NCI-H1417 (cell line): ENCODE data around the gene PHC1.

Source experiments
- DNase-seq, 3 experiments: peaks; one replicate each; lab custom pipeline; 2025; lab: John Stamatoyannopoulos, UW

Gene PHC1

GRCh38 chr12:8950221-8950527, 35.9 kb downstream of the PHC1 start:
- DNase-seq, result no peak

GRCh38 chr12:8950702-8951478, 36.6 kb downstream of the PHC1 start:
- no peak for DNase-seq

DNA sequence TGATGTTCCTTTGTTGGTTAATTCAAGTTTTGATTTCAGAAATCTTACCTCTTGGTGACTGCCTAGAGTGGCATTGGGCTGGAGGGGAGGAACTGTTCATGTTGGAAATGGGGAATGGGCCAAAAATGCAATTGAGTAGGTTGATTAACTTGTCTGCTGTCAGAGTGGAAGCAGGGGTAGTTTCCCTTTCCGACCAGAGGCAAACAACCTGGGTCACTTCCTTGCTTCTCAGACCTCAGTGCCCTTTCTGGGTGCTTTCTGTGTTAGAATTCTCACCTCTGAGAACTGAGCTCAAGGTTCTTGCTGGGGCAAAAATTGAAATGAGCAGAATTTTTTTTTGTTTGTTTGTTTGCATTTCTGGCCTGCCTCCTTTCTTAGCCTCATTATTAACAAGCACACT, 37.4 kb downstream of the PHC1 start:
- no peak for DNase-seq

DNA sequence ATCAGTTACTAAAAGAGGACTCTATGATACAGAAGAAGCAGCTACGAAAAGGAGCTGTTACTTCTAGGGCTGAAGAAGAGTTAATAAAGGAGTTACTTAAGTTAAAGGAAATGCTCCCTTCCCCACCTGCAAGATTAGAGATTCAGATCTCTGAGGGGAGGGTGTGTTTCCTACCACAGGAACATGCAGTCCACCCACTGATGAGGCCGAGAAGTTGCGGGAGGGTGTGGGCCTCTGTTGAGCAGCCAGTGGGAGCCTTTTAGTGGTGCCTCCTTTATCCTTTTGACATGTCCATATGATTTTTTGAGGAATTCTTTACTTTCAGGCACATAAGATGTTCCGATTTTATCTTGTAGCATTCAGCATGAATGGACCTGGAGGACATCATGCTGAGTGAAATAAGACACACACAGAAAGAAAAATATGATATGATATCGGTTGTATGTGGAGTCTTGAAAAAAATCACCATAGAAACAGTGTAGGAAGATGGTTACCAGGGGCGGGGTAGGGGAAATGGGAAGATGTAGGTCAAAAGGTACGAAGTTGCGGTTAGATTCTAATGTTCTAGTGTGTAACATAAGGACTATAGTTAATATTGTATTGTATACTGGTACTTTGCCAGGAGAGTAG, 39.6 kb downstream of the PHC1 start:
- DNase-seq, result no peak

DNA sequence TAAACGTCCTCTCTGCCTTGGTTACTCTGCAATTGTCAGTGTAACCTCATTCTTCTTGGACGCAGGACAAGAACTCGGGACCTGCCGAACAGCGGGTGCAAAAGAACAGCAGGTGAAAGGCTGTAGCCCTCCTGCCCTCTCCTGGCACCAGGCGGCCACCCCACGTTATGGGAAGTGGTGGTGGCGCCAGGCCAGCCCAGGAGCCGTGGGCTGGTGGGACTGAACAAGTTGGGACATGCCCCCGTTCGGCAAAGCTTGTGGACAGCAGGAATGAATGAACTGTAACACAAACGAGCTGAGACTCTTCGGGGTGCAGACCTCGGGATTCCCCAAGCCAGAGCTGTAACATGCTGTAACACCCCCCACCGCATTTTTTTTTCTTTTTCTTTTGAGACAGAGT, 41.8 kb downstream of the PHC1 start:
- DNase-seq, result no peak

DNA sequence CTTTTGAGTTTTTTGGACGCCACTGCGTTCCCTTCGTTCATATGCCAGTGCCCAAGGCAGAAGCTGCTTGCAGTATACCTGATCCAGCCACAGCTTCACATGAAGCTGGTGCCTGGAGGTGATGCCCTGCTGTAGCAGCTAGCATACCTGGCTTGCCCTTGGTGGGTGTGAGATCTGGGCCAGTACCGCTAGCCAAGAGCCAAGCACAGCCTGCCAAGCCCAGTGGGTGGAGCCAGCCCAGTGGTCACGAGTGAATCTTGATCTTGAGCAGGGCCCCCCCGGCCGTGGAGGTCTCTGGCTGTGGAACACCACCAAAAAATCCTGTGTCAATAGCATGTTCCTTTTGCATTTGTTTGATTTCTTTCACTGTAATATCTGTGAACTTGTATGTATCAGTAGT, 42.5 kb downstream of the PHC1 start:
- DNase-seq, result no peak

GRCh38 chr12:8957561-8957960, 43.3 kb downstream of the PHC1 start:
- DNase-seq, result no peak

GRCh38 chr12:8958066-8958465, 43.8 kb downstream of the PHC1 start:
- DNase-seq, result no peak

DNA sequence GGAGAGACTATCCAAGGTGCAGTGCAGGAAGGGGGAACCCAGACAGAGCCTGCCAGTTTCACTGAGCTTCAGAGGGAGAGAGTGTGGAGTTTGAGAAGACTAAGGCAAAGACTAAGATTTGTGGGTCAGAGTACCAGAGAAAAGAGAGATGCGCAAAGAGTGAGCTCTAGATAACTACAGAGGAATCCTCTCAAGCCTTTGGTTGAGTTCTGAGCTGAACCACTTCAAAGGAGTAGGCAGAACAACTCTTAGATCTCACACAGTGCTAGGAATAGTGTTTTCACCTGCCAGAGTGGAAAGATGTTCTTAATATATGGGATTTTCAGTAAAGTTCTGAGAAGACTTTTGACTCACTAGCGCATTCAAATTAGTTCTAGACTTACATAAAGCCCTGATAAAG, 45.9 kb downstream of the PHC1 start:
- DNase-seq, result no peak

GRCh38 chr12:8968761-8969160, 54.5 kb downstream of the PHC1 start:
- DNase-seq, result no peak

- no peak for DNase-seq
Observed at GRCh38 chr12:8969861-8970411, 55.6 kb downstream of the PHC1 start.

DNA sequence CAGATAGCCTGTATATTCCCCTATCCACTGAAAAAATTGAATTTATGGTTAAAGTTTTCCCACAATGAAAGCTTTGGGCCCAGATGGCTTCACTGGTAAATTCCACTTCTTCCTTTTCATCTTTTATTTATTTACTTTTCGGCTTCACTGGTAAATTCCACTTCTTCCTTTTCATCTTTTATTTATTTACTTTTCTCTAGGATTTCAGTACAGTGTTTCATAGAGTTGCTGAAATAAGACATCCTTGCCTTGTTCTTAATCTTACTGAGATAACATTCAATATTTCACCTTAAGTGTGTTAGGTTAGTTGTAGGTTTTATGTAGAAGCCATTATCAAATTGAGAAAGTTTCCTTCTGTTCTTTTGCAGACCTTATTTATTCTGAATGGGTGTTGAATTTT, 56.1 kb downstream of the PHC1 start:
- no peak for DNase-seq

DNA sequence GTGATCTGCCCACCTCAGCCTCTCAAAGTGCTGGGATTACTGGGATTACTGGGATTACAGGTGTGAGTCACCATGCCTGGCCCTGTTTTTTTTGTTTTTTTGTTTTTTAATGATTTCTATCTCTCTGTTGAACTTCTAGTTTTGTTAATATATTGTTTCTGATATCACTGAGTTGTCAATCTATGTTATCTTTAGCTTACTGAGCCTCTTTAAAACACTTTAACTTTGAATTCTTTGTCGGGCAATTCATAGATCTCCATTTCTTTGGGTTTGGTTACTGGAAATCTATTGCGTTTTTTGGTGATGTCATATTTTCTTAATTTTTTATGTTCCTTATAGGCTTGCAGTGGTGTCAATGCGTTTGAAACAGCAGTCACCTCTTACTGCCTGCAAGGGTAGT, 65.8 kb downstream of the PHC1 start:
- DNase-seq, result no peak

DNA sequence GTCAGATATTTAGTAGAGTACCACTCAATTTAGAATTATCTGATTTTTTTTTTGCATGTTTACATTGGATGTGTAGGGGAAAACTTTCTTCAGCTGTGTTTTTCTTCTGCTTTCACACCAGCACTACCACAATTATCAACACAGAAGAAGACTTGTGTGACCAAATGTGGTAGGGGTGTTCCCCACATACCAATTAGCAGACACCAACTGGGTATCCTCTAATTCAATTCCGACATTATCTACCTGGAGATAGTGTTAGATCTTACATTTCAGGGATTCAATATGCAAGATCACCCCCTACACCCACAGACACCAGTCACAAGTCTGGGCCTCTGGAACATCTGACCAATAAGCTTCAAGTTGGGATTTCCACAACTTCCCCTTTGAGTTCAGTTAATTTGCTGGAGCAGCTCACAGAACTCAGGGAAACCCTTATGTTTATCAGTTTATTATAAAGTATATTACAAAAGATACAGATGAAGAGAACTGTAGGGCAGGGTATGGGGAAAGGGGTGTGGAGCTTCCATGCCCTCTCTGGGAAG, 71.0 kb downstream of the PHC1 start:
- no peak for DNase-seq

DNA sequence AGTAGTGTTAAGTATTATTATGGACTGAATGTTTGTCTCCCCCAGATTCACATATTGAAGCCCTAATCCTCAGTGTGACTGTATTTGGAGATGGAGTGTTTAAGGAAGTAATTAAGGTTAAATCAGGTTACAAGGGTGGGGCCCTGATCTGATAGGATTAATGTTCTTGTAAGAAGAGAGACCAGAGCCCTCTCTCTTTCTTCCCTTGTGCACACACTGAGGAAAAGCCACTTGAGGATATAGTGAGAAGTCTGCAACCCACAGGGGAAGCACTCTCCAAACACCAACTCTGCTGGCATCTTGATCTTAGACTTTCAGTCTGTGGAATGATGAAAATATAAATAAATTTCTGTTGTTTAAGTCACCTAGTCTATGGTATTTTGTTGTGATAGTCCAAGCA, 72.9 kb downstream of the PHC1 start:
- DNase-seq, result no peak

DNA sequence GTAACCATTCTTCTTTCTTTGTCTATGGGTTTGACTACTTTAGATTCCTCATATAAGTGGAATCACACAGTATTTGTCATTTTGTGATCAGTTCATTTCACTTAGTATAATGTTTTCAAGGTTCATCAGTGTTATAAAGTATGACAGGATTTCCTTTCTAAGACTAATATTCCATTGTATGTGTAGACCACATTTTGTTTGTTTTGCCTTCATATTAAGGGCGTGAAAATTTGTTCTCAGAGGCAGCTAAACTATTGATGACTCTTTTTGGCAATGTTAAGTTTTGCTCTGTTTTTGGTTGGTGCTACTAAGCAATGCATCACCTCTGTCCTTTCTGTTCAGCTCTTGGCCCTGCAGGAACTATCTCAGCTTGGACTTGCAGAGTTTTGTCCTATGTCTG, 73.4 kb downstream of the PHC1 start:
- DNase-seq, result no peak

DNA sequence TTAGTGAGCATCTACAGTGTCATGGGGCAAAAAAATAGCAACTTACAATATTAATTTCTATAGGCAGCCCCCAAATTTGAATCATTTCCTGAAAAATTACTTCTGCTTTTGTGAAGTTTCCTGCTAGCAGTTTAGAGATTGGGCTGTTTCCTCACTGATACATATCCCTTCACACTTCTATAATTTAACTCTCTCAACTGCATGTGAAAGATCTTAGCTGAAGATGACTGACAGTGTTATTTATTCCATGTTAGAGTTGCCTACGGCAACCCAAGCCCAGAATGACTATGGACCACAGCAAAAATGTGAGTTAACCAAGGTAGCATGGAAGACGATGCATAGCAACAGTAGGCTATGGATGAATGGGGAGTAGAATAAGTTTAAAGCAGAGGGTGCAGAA, 75.1 kb downstream of the PHC1 start, which contains the start of gene KLRG1:
Gene KLRG1 (plus strand): TSS at position 134 of the 400 bp plus-strand sequence. CDS start 90 bp downstream, at position 224.
- DNase-seq, result no peak
